Kasumi-1 (cell line): ENCODE measurements around the gene PHACTR2.
"Not testable (repeated sequence)": the region's sequence is repeated elsewhere in the genome, so short reads cannot be mapped to it uniquely, and the experiment has no call there.

Experiments used
- DNase-seq, 2 experiments: peaks; one replicate each; lab custom pipeline; 2025; lab: John Stamatoyannopoulos, UW

The PHACTR2 gene

GRCh38 chr6:143863771-143864170 lies 186.0 kb downstream of the PHACTR2 start:
- no peak for DNase-seq

GRCh38 chr6:143864234-143864633 lies 186.5 kb downstream of the PHACTR2 start, which contains the start of gene ZC2HC1B:
ZC2HC1B (plus strand) TSS chr6:143864474; CDS start chr6:143864540, 66 bp downstream.
- no peak for DNase-seq

- no peak for DNase-seq
These were observed 189.5 kb downstream of the PHACTR2 start for GRCh38 chr6:143867236-143867635.

- not testable (repeated sequence) for DNase-seq
These were observed 191.0 kb downstream of the PHACTR2 start for GRCh38 chr6:143868808-143869207.

- not testable (repeated sequence) for DNase-seq
These were observed 193.5 kb downstream of the PHACTR2 start for GRCh38 chr6:143871202-143871730.

GRCh38 chr6:143872201-143872600 lies 194.4 kb downstream of the PHACTR2 start:
- no peak for DNase-seq

- not testable (repeated sequence) for DNase-seq
These were observed 195.8 kb downstream of the PHACTR2 start for GRCh38 chr6:143873600-143873999.

GRCh38 chr6:143874503-143874902 lies 196.7 kb downstream of the PHACTR2 start:
- not testable (repeated sequence) for DNase-seq

- no peak for DNase-seq
These were observed 200.0 kb downstream of the PHACTR2 start for GRCh38 chr6:143877584-143878271.

GRCh38 chr6:143878272-143878760 lies 200.6 kb downstream of the PHACTR2 start:
- no peak for DNase-seq

GRCh38 chr6:143880412-143880811 lies 202.6 kb downstream of the PHACTR2 start:
- DNase-seq, result no peak
